GM21619 (cell line): ENCODE results near the gene PHF2.
"Not testable (repeated sequence)": the region's sequence is repeated elsewhere in the genome, so short reads cannot be mapped to it uniquely, and the experiment has no call there.

ENCODE experiments used
- ATAC-seq: cut with Tn5 transposase; IDR thresholded peaks from one replicate; pipeline ENCODE4 v1.9.1; 2021; ENCODE audit not compliant: unreplicated experiment

The PHF2 gene

DNA sequence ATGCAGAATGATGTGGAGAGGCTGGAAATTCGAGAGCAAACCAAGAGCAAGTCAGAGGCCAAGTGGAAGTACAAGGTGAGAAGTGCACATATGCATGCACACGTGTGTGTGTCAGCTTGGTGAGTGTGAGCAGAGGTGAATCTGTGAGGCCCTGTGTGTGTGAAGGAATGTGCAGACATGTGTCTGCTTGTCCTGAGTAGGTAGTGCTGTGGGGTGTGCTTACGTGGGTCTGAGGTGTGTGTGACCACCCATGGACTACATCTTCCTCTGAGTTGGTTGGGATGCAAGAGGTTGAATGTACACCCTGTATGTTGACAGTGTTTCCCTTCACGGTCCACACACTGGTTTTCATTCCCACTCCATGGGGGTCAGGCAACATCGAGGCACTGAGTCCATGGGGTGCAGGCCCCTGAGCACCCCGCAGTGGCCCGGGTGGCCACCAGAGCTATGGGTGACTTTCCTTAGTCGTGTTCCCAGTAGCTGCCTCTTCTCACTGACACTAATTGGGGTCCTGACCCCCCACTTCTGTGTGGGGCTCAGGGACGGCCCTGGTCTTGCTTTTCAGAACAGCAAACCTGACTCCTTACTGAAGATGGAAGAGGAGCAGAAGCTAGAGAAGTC is 86.7 kb downstream of the PHF2 start:
- no peak for ATAC-seq

DNA sequence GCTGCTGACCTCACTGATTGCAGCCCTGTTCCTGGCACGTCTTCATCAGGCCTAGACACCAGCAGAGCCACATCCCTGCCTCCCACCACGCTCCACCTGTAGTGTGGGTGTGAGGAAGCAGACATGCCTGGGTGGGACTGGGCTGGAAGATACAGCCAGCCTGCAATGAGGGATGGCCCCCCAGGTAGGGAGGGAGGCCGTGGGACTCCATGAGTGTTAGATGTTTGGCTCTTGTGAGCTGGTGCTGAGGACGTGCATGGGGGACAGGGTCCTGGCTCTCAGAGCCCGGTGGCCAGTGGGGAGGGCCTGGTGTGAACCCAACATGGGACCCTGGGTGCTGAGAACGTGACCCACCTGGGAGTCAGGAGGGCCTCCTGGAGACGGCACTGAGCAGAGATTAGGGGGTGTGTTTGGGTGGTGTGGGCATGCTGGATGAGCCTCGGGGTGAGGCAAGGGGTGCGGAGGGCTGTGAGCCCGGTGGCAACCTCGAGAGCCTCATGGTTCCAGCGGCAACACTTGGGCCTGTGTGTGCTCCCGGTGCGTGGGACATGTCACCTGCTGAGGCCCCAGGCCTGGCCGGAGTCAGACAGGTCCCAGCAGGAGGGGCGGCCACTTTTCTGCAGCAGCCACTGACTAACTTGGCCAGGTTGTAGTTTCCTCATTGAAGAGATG is 87.6 kb downstream of the PHF2 start:
- no peak for ATAC-seq

DNA sequence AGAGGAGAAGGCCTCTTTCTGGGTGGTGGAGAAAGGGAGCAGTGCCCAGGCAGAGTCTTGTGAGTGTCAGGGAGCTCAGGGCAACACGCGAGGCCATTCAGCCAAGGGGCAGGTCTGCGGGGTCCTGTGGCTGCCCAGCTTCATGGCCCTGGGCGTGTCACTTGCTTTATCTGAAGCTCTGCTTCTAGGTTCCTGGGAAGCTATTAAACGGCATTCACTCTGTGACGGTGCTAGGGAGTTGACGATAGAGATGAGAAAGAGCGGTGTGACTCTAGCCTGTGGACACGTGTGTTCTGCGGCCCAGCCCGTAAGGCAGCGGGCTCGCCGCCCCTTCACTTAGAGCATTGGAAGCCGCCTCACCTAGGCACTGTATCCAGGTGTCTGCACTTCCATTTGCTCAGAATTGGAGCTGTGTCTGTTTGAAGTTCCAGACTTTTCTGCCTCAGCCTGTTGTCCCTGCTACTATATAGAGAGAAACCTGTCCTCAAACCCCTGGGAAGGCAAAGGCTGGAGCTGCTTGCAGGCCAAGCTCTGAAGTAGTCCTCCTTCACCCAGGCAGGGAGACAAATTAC is 88.3 kb downstream of the PHF2 start:
- ATAC-seq: no peak

DNA sequence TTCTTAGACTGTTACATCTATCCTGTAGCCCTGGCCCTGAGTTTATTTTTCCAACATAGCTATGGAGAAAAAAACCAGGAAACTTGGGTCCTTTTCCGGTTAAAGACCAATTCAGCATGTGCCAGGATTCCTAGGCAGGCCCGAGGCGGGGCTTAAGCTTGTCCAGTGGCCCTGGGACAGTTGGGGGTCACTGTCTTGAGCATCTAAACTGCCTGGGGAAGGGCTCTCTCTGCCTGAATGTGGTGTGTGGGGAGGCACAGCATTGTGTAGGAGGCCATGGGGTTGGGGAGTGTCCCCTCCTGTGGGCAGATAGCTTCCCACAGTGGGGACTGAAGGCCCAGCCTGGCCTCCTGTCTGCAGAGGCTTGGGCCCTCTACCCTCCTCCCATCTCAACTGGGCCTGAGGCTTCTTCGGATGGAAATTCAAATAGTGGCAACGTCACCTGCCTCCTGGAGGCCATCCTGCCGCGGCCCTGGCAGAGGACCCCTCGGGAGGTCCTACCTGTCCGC is 88.8 kb downstream of the PHF2 start:
- ATAC-seq: no peak

DNA sequence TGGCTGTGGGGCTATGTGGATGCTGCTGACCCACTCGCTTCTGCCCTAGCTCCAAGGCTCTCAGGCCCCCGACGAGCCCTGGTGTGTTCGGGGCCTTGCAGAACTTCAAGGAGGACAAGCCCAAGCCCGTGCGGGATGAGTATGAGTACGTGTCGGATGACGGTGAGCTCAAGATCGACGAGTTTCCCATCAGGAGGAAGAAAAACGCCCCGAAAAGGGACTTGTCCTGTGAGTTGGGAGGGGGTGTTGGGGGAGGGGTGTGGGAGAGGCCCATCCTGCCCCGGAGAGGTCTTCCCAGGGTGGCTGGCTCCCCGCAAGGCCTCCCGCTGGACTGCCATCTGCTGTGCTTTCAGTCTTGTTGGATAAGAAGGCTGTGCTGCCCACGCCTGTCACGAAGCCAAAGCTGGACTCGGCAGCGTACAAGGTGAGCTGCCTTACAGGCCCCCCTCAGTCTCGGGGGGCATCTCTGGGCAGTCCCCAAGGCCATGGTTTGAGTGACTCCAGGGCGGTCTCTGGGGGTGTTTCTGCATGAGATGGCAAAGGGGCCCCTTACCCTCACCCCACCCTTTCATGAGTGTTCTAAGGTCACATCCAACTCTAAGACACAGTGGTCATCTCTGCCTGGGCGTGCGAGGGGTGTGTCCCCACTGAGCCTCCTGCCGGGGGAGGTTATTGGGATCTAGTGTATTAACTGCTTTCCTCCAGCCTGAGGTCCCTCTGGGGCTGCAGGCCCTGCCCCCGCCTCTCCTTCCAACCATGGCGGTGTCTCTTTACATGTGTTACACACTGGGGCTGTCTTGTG is 89.5 kb downstream of the PHF2 start:
- ATAC-seq: no peak

DNA sequence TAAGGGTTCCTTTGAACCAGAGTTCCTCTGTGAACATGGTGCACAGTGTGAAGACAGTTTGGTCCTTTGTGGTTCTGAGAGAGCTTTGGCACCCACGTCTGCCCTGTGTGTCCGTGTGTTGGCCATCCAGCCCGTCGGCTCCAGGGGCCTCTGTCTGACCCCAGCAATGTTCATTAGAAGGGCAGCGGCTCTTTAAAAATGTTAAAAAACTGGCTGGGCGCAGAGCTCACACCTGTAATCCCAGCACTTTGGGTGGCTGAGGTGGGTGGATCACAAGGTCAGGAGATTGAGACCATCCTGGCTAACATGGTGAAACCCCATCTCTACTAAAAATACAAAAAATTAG is 90.0 kb downstream of the PHF2 start:
- not testable (repeated sequence) for ATAC-seq

DNA sequence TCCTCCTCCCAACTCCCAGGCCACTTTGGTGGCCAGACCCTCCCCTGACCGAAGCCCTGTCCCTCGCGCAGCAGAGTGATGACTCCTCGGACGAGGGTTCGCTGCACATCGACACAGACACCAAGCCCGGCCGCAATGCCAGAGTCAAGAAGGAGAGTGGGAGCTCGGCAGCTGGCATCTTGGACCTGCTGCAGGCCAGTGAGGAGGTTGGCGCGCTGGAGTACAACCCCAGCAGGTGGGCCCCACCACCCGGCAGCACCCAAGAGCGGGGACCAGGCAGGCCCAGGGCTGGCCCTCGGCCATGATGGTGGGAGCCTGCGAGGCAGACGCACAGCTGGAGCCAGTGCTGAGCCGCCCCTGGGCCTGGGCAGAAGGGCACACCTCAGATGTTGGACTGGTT is 90.6 kb downstream of the PHF2 start:
- no peak for ATAC-seq

DNA sequence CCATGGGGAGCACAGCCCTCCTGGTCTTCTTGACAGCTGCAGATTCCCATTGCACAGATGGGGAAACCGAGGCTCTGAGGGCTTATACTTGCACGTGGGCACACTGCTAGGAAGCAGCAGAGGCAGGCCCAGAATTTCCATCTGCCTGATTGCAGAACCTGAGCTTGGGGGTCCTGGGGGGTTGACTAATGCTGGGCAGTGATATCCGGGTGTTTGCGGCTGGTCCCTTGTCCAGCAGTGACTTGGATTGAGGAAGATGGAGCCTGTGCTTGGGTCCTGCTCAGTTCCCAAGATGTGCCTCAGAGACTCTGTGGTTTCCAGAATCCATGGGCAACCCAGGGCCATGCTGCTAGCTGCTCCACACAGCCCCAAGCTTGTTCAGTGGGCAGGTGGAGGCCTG is 91.2 kb downstream of the PHF2 start:
- no peak for ATAC-seq

DNA sequence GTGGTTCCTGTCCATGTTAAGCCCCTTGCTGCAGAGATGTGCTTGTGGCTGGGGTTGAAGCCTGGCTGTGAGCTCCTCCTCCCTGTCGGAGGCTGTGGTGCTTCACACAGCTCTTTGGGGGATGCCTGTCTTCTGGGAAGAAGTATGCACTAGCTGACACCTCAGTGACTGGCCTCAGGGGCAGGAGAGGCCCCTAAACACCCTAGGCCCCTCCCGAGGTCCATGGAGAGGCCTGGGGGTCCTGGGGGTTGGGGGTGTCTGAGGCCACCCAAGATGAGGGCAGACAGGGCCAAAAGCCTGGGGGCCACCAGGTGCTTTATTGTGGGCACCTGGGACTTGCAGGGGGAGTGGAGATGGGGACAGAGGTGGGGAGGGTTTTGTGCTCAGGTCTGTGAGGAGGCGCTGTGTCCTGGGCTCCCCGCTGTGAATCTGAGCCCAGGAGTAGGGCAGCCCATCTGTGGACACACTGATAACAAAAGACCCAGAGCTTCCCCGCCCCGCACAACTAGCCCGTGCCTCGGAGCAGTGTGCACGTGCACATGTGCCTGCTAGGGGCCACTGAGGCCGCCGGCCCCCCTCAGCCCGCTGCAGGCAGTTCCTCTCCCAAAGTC is 92.0 kb downstream of the PHF2 start:
- ATAC-seq: no peak

DNA sequence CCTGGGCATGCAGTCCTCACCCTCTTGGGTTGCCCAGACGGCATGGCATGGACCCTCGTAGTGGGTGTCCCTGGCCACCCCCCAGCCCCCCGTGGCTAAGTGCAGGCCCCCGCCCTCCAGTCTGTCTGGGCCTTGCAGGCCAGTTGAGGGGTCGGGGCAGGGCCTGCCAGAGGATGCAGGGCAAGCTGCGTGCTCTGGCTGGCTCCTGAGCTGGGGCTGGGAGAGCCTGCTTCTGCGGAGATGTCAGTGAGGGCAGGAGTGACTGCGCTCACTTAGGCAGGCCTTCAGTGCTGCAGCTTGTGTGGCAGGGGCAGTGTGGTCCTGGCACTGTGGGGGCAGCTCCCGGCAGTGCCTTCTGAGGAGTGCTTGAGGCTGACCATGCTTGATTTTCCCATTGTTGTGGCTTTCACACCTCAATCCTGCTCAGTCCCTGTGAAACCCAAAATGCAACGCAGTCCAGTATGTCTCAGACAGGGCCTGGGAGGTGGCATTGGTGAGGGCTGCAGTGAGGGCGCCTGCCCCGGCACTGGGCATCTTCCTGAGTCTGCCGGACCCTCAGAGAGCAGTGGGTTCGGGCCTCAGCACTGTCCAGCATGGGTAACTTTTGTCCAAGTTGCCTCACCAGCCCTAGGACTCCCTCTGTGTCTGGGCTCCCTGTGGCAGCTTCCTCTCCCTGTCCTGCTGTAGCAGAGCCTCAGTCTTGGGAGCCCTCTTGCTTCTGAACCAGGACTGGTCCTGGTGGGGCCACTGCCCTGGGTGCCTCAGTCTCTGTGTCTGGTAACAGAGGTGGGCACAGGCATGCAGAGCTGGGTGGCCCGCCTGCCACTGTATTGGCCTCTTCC is 93.0 kb downstream of the PHF2 start:
- ATAC-seq: no peak

DNA sequence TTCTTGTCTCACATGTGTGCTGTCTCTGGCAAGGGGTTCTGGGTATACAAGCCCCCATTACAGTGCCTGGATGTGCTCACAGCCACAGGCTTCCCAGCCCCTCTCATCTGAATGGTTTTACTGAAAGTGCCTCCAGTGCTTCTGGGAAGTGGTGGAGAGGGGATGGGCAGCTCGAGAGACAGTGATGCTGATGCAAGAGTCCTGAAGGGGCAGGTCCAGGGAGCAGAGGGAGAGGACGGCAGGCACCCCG is 93.5 kb downstream of the PHF2 start:
- no peak for ATAC-seq

DNA sequence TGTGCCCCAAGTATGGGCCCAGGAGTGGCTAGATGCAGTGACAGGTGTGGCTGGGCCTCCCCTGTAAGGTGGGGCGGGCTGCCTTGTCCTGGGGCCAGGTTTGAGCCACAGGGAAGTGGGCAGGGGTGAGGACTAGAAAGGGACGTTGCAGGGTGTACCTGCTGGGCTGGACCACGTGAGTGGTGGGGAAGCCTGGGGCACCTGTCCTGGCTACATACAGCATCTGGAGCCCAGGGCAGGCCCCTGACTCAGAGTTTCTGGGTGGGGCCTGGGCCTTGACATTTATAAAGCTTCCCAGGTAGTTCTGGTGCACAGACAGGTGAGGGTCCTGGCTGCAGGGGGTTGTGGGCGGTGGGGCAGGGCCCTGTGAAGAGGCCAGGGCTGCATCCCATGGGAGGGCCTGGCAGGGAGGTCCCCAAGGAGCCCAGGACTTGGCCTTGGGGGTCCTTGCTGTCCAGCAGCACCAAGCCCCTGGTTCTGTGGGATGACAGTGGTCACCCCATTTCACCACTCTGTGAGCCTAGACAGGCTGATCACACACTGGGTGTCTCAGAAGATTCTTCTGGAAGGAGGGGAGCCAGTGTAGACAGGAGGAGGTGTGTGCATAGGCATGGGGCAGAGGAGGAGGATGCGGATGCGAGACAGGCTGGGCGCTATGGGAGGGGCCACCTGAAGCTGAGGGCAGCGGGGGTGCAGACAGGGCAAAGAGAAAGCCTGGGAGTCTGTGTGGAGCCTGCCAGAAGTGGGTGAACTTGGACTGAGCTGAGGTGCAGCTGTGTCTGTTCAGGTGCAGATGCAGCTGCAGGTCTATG is 94.0 kb downstream of the PHF2 start:
- no peak for ATAC-seq

DNA sequence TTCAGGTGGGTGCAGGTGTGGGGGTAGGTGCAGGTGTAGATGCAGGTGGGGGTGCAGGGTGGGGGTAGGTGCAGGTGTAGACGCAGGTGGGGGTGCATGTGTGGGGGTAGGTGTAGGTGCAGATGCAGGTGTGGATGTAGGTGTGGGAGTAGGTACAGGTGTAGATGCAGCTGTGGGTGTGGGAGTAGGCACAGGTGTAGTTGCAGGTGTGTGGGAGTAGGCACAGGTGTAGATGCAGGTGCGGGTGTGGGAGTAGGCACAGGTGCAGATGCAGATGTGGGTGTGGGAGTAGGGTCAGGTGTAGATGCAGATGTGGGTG is 94.6 kb downstream of the PHF2 start:
- ATAC-seq: no peak

DNA sequence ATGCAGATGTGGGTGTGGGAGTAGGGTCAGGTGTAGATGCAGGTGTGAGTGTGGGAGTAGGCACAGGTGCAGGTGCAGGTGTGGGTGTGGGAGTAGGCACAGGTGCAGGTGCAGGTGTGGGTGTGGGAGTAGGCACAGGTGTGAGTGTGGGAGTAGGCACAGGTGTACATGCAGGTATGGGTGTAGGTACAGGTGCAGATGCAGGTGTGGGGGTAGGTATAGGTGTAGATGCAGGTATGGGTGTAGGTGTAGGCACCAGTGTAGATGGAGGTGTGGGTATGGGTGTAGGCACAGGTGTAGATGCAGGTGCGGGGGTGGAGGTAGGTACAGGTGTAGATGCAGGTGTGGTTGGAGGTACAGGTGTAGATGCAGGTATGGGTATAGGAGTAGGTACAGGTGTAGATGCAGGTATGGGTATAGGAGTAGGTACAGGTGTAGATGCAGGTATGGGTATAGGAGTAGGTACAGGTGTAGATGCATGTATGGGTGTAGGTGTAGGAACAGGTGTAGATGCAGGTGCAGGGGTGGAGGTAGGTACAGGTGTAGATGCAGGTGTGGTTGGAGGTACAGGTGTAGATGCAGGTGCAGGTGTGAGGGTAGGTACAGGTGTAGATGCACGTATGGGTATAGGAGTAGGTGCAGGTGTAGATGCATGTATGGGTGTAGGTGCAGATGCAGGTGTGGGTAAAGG is 96.1 kb downstream of the PHF2 start:
- not testable (repeated sequence) for ATAC-seq

DNA sequence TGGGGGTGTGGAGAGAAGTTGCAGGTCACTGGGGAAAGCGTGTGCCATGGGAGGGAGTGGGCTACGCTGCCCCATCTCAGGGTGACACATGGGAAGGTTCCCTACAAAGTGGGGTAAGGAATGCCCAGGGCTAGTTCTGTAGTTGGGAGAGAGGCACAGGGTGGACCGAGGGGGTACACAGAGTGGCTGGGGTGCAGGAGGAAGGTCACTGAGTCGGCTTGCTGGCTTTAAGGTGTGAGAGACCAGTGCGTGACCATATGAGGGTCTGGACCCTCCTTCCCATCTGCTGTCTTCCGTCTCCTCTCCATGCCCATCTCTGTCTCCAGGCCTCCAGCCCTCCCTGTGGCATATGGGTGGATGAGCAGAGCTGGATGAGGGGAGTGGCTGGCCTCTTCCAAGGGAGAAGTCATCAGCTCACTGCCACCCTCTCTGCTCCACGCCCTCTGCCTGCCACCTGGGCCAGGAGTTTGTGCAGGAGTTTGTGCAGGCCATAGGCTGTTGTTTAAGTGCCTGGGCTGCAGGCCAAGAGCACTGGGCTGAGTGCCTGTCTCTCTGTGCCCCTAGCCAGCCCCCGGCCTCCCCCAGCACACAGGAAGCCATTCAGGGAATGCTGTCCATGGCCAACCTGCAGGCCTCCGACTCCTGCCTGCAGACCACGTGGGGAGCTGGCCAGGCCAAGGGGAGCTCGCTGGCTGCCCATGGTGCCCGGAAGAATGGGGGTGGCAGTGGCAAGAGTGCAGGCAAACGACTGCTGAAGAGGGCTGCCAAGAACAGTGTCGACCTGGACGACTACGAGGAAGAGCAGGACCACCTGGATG is 96.8 kb downstream of the PHF2 start:
- no peak for ATAC-seq

DNA sequence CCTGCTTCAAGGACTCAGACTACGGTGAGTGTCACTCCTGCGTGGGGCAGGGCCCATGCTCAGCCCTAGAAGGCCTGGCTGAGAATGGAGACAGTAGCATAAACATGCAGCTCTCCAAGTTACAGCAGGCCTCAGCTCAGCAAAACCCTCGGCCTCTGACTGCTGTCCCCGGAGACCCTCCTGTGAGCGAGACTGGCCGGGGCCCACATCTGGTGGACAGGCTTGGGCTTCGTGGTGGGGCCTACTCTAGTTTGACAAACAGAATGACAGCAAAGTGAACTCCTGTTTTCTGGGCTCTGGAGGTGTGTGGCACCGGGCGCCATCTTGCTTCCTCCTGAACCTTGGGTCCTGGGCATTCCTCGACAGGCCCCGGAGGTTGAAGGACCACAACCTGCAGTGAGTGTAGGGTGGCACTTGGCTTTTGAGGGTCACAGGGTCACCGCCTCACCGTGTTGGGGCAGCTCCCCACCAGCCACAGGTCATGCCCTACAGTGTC is 97.5 kb downstream of the PHF2 start:
- ATAC-seq: no peak

DNA sequence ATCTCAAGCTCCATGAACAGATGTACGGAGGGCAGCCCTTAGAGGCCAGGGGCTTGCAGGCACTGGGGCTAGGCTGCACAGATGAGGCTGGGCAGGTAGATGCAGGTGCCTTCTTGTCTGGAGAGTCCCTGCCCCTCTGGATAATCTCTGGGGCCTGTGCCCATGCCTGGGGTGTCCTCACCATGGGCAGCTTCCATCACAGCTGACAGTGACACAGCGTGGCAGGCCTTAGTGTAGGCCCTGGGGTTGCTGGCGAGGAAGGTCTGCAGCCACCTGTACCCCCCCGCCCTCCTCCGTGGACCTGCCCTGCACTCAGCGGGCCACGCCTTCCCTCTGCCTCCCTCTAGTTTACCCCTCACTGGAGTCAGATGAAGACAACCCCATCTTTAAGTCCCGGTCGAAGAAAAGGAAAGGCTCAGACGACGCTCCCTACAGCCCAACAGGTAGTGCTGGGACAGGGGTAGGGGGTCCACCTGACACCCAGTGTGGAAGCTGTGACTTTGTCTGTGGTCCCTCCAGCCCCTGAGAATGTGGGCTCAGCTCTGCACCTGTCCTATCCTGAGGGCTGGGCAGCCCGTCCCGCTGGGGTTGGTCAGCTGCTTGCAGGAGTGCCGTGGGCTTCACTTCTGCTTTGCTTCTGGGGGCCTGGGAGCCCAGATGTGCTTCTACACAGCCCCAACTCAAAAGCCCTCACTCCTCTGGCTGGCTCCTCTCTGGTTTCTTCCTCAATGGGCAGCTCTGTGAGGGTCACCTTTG is 98.4 kb downstream of the PHF2 start:
- ATAC-seq: no peak
